ENCODE data around the gene AIRE. TPM values are rescaled to one million over a fixed set of nuclear protein-coding genes. Genes with fewer than 3 reads are reported as not detected.

AIRE gene
- total RNA-seq, 1 experiment from 2014 or later = not detected

GRCh38 chr21:44324854-44325107, 39.1 kb downstream of the AIRE start:
- ChIA-PET CTCF (no interaction called here), POLR2A (ENCODE audit: low non-redundant PET) (no interaction called here)
- BruUV-seq (replicated peaks) = no TSS peak
- Histone ChIP-seq H3K36me3 (ENCODE audit: insufficient read depth, low read length, poor library complexity, severe bottlenecking) (peaks cover 22% of the 10 kb centered on the region), H3K4me3 (ENCODE audit: low read depth, low read length, poor library complexity, severe bottlenecking) (no peak overlapping the region), H3K27ac (ENCODE audit: low read depth, low read length, poor library complexity, severe bottlenecking) (no peak overlapping the region), H3K9me3 (ENCODE audit: low read depth, low read length, poor library complexity, severe bottlenecking) (no peaks in the 10 kb centered on the region), H3K4me1 (ENCODE audit: insufficient read depth, low read length, poor library complexity, severe bottlenecking) (no peaks in the 10 kb centered on the region), H3K27me3 (replicated peaks; ENCODE audit: insufficient read depth, low read depth, low read length, poor library complexity) (no peaks in the 10 kb centered on the region)
- intact Hi-C loops (cut with micrococcal nuclease; ENCODE audit: unreplicated experiment) = no loop called here
- no peak for DNase-seq (ENCODE audit: low spot score)
- no peak for TF ChIP-seq CTCF (conservative IDR thresholded peaks at IDR 0.05; ENCODE audit: low read depth, low read length)
- TF ChIP-seq EZH2 (IDR thresholded peaks at IDR 0.05; ENCODE audit: borderline replicate concordance, low read depth, low read length, poor library complexity, severe bottlenecking) = no peak

- TF ChIP-seq CTCF (conservative IDR thresholded peaks at IDR 0.05; ENCODE audit: low read depth, low read length) (no peak), EZH2 (IDR thresholded peaks at IDR 0.05; ENCODE audit: borderline replicate concordance, low read depth, low read length, poor library complexity, severe bottlenecking) (no peak)
- ChIA-PET POLR2A (ENCODE audit: low non-redundant PET) (no interaction called here), CTCF (no interaction called here)
- Histone ChIP-seq H3K4me1 (ENCODE audit: insufficient read depth, low read length, poor library complexity, severe bottlenecking) (no peaks in the 10 kb centered on the region), H3K27me3 (replicated peaks; ENCODE audit: insufficient read depth, low read depth, low read length, poor library complexity) (no peaks in the 10 kb centered on the region), H3K27ac (ENCODE audit: low read depth, low read length, poor library complexity, severe bottlenecking) (no peak overlapping the region), H3K36me3 (ENCODE audit: insufficient read depth, low read length, poor library complexity, severe bottlenecking) (peaks cover 22% of the 10 kb centered on the region), H3K9me3 (ENCODE audit: low read depth, low read length, poor library complexity, severe bottlenecking) (no peaks in the 10 kb centered on the region), H3K4me3 (ENCODE audit: low read depth, low read length, poor library complexity, severe bottlenecking) (no peak overlapping the region)
- intact Hi-C loops (cut with micrococcal nuclease; ENCODE audit: unreplicated experiment) = no loop called here
- DNase-seq (ENCODE audit: low spot score) = no peak
- BruUV-seq (replicated peaks) = no TSS peak
These were observed 40.0 kb downstream of the AIRE start for GRCh38 chr21:44325386-44326271.

GRCh38 chr21:44326272-44326647, 40.6 kb downstream of the AIRE start:
- BruUV-seq (replicated peaks) = no TSS peak
- ChIA-PET POLR2A (ENCODE audit: low non-redundant PET) (no interaction called here), CTCF (no interaction called here)
- Histone ChIP-seq H3K36me3 (ENCODE audit: insufficient read depth, low read length, poor library complexity, severe bottlenecking) (peaks cover 22% of the 10 kb centered on the region), H3K4me1 (ENCODE audit: insufficient read depth, low read length, poor library complexity, severe bottlenecking) (no peaks in the 10 kb centered on the region), H3K9me3 (ENCODE audit: low read depth, low read length, poor library complexity, severe bottlenecking) (no peaks in the 10 kb centered on the region), H3K4me3 (ENCODE audit: low read depth, low read length, poor library complexity, severe bottlenecking) (no peak overlapping the region), H3K27ac (ENCODE audit: low read depth, low read length, poor library complexity, severe bottlenecking) (no peak overlapping the region), H3K27me3 (replicated peaks; ENCODE audit: insufficient read depth, low read depth, low read length, poor library complexity) (no peaks in the 10 kb centered on the region)
- no peak for DNase-seq (ENCODE audit: low spot score)
- intact Hi-C loops (cut with micrococcal nuclease; ENCODE audit: unreplicated experiment) = no loop called here
- no peak for TF ChIP-seq EZH2 (IDR thresholded peaks at IDR 0.05; ENCODE audit: borderline replicate concordance, low read depth, low read length, poor library complexity, severe bottlenecking)
- TF ChIP-seq CTCF (conservative IDR thresholded peaks at IDR 0.05; ENCODE audit: low read depth, low read length) = no peak

Measured in A673 (cell line).